ENCODE data around the gene UBASH3B. TPM values are rescaled to one million over a fixed set of nuclear protein-coding genes. Genes with fewer than 3 reads are reported as not detected.

UBASH3B gene
- total RNA-seq, 1 donor from 2014 or later = 62.1 TPM

DNA sequence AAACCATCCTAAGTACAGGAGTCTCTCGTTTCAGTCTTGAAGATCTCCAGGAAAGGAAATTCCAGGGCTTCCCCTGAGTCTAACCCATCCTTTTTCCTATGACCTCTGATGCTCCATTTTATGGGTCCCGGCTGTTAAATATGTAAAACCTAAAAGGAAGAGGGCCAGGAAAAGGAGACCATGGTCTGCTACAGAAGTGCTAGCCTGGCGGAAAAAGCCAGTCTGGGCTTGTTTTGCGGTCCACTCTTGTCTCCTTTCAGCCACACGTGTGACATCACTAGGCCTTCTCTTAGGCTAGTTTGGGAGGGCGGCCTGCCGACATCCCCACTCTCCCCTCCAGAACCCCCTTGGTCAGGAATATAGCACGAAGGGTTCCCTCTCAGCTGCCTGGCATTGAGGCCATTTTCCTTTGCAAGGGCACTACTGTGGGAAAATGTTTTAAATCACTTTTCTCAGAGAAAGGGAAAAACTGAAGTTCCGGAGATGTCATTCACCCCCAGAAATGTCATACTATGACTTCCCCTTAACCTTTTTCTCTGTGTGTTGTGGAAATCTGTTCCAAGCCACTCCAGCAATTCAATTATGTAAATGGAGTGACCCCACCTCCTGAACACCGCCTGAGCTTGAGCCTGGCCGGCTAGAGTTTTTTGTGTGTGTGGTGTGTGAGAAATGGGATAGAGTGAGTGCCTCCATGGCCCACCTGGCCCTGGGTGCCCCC is 86.9 kb downstream of the UBASH3B start:
- no peaks in the 10 kb centered on the region for H3K27me3 ChIP-seq (ENCODE audit: insufficient read depth, low read length)
- no peaks in the 10 kb centered on the region for H3K9me3 ChIP-seq (ENCODE audit: insufficient read depth, low read depth, low read length)
- no peak overlapping the region for H3K4me3 ChIP-seq (ENCODE audit: insufficient read depth, low read depth, low read length)
- no peaks in the 10 kb centered on the region for H3K9me3 Mint-ChIP-seq (ENCODE audit: unreplicated experiment)
- no peak for FAIRE-seq
- no peak for DNase-seq (ENCODE audit: low read depth)
- no peak for TF ChIP-seq EZH2 (IDR thresholded peaks at IDR 0.05; ENCODE audit: insufficient read depth, low read length)
- TF ChIP-seq, protein P1, sequence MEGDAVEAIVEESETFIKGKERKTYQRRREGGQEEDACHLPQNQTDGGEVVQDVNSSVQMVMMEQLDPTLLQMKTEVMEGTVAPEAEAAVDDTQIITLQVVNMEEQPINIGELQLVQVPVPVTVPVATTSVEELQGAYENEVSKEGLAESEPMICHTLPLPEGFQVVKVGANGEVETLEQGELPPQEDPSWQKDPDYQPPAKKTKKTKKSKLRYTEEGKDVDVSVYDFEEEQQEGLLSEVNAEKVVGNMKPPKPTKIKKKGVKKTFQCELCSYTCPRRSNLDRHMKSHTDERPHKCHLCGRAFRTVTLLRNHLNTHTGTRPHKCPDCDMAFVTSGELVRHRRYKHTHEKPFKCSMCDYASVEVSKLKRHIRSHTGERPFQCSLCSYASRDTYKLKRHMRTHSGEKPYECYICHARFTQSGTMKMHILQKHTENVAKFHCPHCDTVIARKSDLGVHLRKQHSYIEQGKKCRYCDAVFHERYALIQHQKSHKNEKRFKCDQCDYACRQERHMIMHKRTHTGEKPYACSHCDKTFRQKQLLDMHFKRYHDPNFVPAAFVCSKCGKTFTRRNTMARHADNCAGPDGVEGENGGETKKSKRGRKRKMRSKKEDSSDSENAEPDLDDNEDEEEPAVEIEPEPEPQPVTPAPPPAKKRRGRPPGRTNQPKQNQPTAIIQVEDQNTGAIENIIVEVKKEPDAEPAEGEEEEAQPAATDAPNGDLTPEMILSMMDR (IDR thresholded peaks at IDR 0.05; ENCODE audit: insufficient read depth, low read depth, low read length) = no peak
- H3K27ac ChIP-seq (ENCODE audit: low read depth, low read length) = no peak overlapping the region
- H3K9ac ChIP-seq (ENCODE audit: low read length) = no peak overlapping the region
- peak overlapping the region; percentile 10 for H3K4me2 ChIP-seq (ENCODE audit: low read length)
- peaks cover 28% of the 10 kb centered on the region for H3K4me1 ChIP-seq (ENCODE audit: insufficient read depth, low read length)
- H3K4me3 Mint-ChIP-seq (ENCODE audit: unreplicated experiment) = no peak overlapping the region
- no peak overlapping the region for H2AFZ ChIP-seq (ENCODE audit: low read depth, low read length)
- H3K27ac Mint-ChIP-seq (ENCODE audit: unreplicated experiment) = no peak overlapping the region
- H3K4me1 Mint-ChIP-seq (ENCODE audit: low read depth, unreplicated experiment) = peaks cover 28% of the 10 kb centered on the region
- peaks cover 5% of the 10 kb centered on the region for H3K36me3 Mint-ChIP-seq (ENCODE audit: low read depth, unreplicated experiment)
- H3K79me2 ChIP-seq (ENCODE audit: insufficient read depth, low read length) = peaks cover 73% of the 10 kb centered on the region
- peaks cover 62% of the 10 kb centered on the region for H4K20me1 ChIP-seq (ENCODE audit: insufficient read depth, low read length)
- H3K27me3 Mint-ChIP-seq (ENCODE audit: low read depth, unreplicated experiment) = no peaks in the 10 kb centered on the region
- no peaks in the 10 kb centered on the region for H3K36me3 ChIP-seq (ENCODE audit: insufficient read depth, low read length)

DNA sequence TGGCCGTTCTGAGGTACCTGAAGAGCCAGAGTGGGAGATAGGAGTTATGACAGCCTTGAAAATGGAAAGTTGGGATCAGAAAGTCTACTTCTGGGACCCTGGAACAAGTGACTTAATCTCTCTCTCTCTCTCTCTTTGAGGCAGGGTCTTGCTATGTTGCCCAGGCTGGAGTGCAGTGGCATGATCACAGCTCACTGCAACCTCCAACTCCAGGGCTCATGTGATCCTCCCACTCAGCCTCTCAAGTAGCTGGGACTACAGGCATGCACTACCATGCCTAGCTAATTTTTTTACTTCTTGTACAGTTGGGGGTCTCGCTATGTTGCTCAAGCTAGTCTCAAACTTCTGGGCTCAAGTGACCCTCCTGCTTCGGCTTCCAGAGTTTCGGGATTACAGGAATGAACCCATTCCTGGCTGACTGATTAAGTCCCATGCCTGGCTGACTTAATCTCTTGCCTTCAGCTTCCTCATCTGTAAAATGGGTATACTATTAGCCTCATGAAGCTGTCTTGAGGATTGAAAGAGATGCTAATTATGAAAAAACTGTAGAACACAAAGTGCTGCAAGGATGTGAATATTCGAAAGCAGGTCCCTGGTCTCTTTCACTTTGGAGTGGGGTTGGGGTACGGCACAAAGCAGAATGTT is 87.7 kb downstream of the UBASH3B start:
- TF ChIP-seq EZH2 (IDR thresholded peaks at IDR 0.05; ENCODE audit: insufficient read depth, low read length) = no peak
- TF ChIP-seq, protein P1 (IDR thresholded peaks at IDR 0.05; ENCODE audit: insufficient read depth, low read depth, low read length) = no peak
- H3K27ac Mint-ChIP-seq (ENCODE audit: unreplicated experiment) = no peak overlapping the region
- Histone ChIP-seq H3K9ac (ENCODE audit: low read length) (no peak overlapping the region), H3K36me3 (ENCODE audit: insufficient read depth, low read length) (no peaks in the 10 kb centered on the region), H3K27ac (ENCODE audit: low read depth, low read length) (no peak overlapping the region), H3K4me1 (ENCODE audit: insufficient read depth, low read length) (peaks cover 34% of the 10 kb centered on the region), H4K20me1 (ENCODE audit: insufficient read depth, low read length) (peaks cover 61% of the 10 kb centered on the region), H2AFZ (ENCODE audit: low read depth, low read length) (no peak overlapping the region), H3K9me3 (ENCODE audit: insufficient read depth, low read depth, low read length) (no peaks in the 10 kb centered on the region), H3K4me2 (ENCODE audit: low read length) (no peak overlapping the region), H3K27me3 (ENCODE audit: insufficient read depth, low read length) (no peaks in the 10 kb centered on the region), H3K79me2 (ENCODE audit: insufficient read depth, low read length) (peaks cover 72% of the 10 kb centered on the region), H3K4me3 (ENCODE audit: insufficient read depth, low read depth, low read length) (no peak overlapping the region)
- DNase-seq (ENCODE audit: low read depth) (no peak), FAIRE-seq (no peak)
- H3K36me3 Mint-ChIP-seq (ENCODE audit: low read depth, unreplicated experiment) = peaks cover 5% of the 10 kb centered on the region
- H3K4me1 Mint-ChIP-seq (ENCODE audit: low read depth, unreplicated experiment) = peaks cover 36% of the 10 kb centered on the region
- H3K4me3 Mint-ChIP-seq (ENCODE audit: unreplicated experiment) = no peak overlapping the region
- H3K9me3 Mint-ChIP-seq (ENCODE audit: unreplicated experiment) = no peaks in the 10 kb centered on the region
- H3K27me3 Mint-ChIP-seq (ENCODE audit: low read depth, unreplicated experiment) = no peaks in the 10 kb centered on the region

DNA sequence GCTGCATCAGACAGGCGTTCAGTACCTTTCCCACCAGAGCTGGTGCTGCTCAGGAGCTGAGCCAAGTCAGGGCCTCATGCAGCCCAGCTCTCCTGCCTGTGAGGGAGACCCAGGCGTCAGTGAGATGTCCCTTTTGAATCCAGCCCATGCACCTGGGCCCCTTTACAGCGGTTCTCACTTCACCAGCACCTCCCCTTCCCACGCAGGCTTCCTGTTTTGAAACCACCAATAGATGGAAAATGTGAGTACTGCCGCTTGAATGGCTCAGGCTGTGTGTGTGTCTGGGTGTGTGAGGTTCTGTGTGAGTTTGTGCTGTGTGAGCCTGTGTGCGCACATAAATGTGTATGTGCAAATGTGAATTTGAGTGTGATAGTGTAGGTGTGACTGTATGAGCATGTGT is 88.4 kb downstream of the UBASH3B start:
- no peak overlapping the region for H3K27ac ChIP-seq (ENCODE audit: low read depth, low read length)
- H3K4me3 Mint-ChIP-seq (ENCODE audit: unreplicated experiment) = no peak overlapping the region
- peaks cover 38% of the 10 kb centered on the region for H3K4me1 ChIP-seq (ENCODE audit: insufficient read depth, low read length)
- no peaks in the 10 kb centered on the region for H3K9me3 ChIP-seq (ENCODE audit: insufficient read depth, low read depth, low read length)
- no peaks in the 10 kb centered on the region for H3K27me3 ChIP-seq (ENCODE audit: insufficient read depth, low read length)
- H3K27ac Mint-ChIP-seq (ENCODE audit: unreplicated experiment) = no peak overlapping the region
- no peak overlapping the region for H3K9ac ChIP-seq (ENCODE audit: low read length)
- TF ChIP-seq EZH2 (IDR thresholded peaks at IDR 0.05; ENCODE audit: insufficient read depth, low read length) = no peak
- TF ChIP-seq, protein P1 (IDR thresholded peaks at IDR 0.05; ENCODE audit: insufficient read depth, low read depth, low read length) = no peak
- H2AFZ ChIP-seq (ENCODE audit: low read depth, low read length) = no peak overlapping the region
- peaks cover 71% of the 10 kb centered on the region for H3K79me2 ChIP-seq (ENCODE audit: insufficient read depth, low read length)
- no peaks in the 10 kb centered on the region for H3K36me3 ChIP-seq (ENCODE audit: insufficient read depth, low read length)
- no peaks in the 10 kb centered on the region for H3K9me3 Mint-ChIP-seq (ENCODE audit: unreplicated experiment)
- peaks cover 5% of the 10 kb centered on the region for H3K36me3 Mint-ChIP-seq (ENCODE audit: low read depth, unreplicated experiment)
- DNase-seq (ENCODE audit: low read depth) = no peak
- H3K4me2 ChIP-seq (ENCODE audit: low read length) = no peak overlapping the region
- no peaks in the 10 kb centered on the region for H3K27me3 Mint-ChIP-seq (ENCODE audit: low read depth, unreplicated experiment)
- no peak overlapping the region for H3K4me3 ChIP-seq (ENCODE audit: insufficient read depth, low read depth, low read length)
- FAIRE-seq = no peak
- H3K4me1 Mint-ChIP-seq (ENCODE audit: low read depth, unreplicated experiment) = peaks cover 39% of the 10 kb centered on the region
- peaks cover 62% of the 10 kb centered on the region for H4K20me1 ChIP-seq (ENCODE audit: insufficient read depth, low read length)
